Heart right ventricle (tissue), 16 donors: ENCODE data around the gene GIPC2. TPM values are rescaled to one million over a fixed set of nuclear protein-coding genes. Genes with fewer than 3 reads are reported as not detected.

Experiments used
- ATAC-seq, 8 donors: fragments of 200-7000 bp; cut with Tn5 transposase; one replicate each; pipeline ENCODE4 v1.9.1; 2020; ENCODE audit warnings: mild to moderate bottlenecking in 8 of 8, moderate library complexity in 8 of 8, moderate number of reproducible peaks in 1 of 8
- DNase-seq, 2 donors: peaks; one replicate each; pipeline ENCODE4 v3.0.0-alpha.2; 2020
- H3K27ac ChIP-seq, 10 donors: fragments of 200-600 bp; sonication (generic) in 2 of 10; one replicate each; pipeline versions ENCODE4 v1.5.0 to v1.8.0; 2020 to 2022; ENCODE audit warnings: mild to moderate bottlenecking in 3 of 10
- H3K27me3 ChIP-seq, 7 donors: fragments of 200-600 bp; one replicate each; pipeline ENCODE4 v1.8.0; 2021 to 2022; ENCODE audit warnings: mild to moderate bottlenecking in 2 of 7
- H3K36me3 ChIP-seq, 9 donors: fragments of 200-600 bp; sonication (generic) in 1 of 9; one replicate each; pipeline versions ENCODE4 v1.5.0 to v1.8.0; 2020 to 2022; ENCODE audit warnings: mild to moderate bottlenecking in 2 of 9
- H3K4me1 ChIP-seq, 9 donors: fragments of 200-600 bp; sonication (generic) in 1 of 9; one replicate each; pipeline versions ENCODE4 v1.5.0 to v1.8.0; 2020 to 2022; ENCODE audit warnings: mild to moderate bottlenecking in 4 of 9
- H3K4me3 ChIP-seq, 10 donors: fragments of 200-600 bp; sonication (generic) in 2 of 10; one replicate each; pipeline versions ENCODE4 v1.5.0 to v1.8.0; 2020 to 2022; ENCODE audit warnings: mild to moderate bottlenecking in 7 of 10, moderate library complexity in 2 of 10
- H3K9me3 ChIP-seq, 11 donors: fragments of 200-600 bp in 10 of 11; sonication (generic) in 2 of 11; one replicate each; pipeline versions ENCODE4 v1.5.0 to v1.8.0; 2013 to 2022; ENCODE audit warnings: mild to moderate bottlenecking in 2 of 11, control low read depth in 1 of 11, moderate library complexity in 1 of 11
- WGBS, 2 donors: extraction: QIAGEN DNeasy Blood & Tissue Kit; methylation state at CpG; one replicate each; pipeline ENCODE4 v1.1.7; 2013; ENCODE audit warnings: inconsistent platforms in 1 of 2; 5-methylcytosine and 5-hydroxymethylcytosine counted together
- intact Hi-C, 10 donors: fragments of 100-400 bp; cut with DNase I; formaldehyde crosslinking; loops; one replicate each; pipeline versions ENCODE4 v1.11.1 to v1.14.2; 2022
- polyA plus RNA-seq, 2 donors: library from polyadenylated mRNA; stranded (reverse); fragments of 200-250 nt; gene quantifications; one replicate each; pipeline ENCODE4 v1.2.3, GENCODE V29; 2013
- total RNA-seq, 10 donors: library from RNA; stranded (reverse); fragmentation: NEBNext Ultra II Directional in 3 of 10; extraction: Animal tissue kit (Norgen Biotek cat#: 25700) in 3 of 10; gene quantifications; one replicate each; pipeline versions ENCODE4 v1.2.1 to v1.2.4, GENCODE V29; 2021 to 2023
- TF ChIP-seq, protein P1 (sequence below), 9 donors: fragments of 200-600 bp; sonication (generic) in 2 of 9; IDR thresholded peaks; one replicate each; pipeline versions ENCODE4 v1.5.0 to v1.8.0; 2021 to 2022; ENCODE audit warnings: antibody characterized with exemption in 9 of 9, mild to moderate bottlenecking in 5 of 9, moderate library complexity in 1 of 9
- donor health status: Arrhythmogenic right ventricular cardiomyopathy.
- donor health status: ischemic (EF 13 %, LVEDD 7.1; RV severe dilation, severe dysfunction).
- donor health status: healthy with polysubstance abuse.
- donor health status: DM: no; HTN: yes; CAD: no.
- donor health status: DM: no; HTN: no; CAD: no.
- donor health status: ischemic (EF 25% LVEDD 6.9; RV normal size, moderate dysfunction).
- donor health status: ischemic (EF 25% LVEDD 5.7; RV mildly dilated, moderate dysfunction).
- donor health status: healthy.
- donor health status: DM: yes; HTN: yes; CAD: no.
- donor health status: Ischemic cardiomyopathy.
- donor health status: ischemic (EF 35%, LVEDD 5.7; RV mildly dilated, moderate dysfunction).
- donor health status: nonischemic (EF 11% LVEDD 7.7; RV severe dilation, severe dysfunction).
- donor health status: DM: yes; HTN: yes; CAD: no.
- donor health status: PGD.
- donor health status: ischemic (EF 29% LVEDD 5.4; RV normal size, mild dysfunction).
- donor health status: nonischemic (EF 23%, LVEDD 6.1; RV moderate dilation, normal function).

The GIPC2 gene
- total and polyA plus RNA-seq, 12 donors: 1.3 to 7.4 (median 3.2) TPM

DNA sequence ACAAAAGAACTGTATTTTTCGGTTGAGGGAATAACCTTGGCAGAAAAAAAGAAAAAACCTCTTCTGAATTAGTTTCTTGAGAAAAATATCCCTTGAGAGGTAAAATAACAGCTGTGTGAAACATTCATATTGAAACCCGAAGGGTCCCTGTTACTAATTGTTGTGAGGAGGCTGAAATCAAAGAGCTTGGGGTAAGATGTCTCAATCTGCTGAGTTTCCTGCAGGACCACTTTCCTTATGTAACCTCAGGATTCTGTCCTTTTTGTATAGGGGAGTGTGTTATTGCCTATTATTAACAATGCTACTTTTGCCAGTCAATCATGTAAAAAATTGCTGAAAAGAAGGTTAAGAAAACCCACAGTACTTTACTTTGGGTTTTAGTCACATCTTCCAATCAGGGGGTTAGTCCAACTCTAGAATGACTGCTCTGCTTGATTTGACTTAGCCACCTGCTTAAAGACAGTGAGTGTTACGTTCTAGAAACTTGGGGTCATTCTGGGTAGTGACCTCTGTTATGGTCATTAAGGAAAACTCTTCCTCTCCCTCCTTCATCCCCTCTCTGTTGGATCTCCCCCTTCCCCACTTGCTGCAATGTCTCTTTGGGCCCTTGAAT, 138.8 kb downstream of the GIPC2 start:
- Histone ChIP-seq H3K4me1 (no peaks in the 10 kb centered on the region), H3K27ac (no peak overlapping the region), H3K9me3 (no peaks in the 10 kb centered on the region), H3K27me3 (no peaks in the 10 kb centered on the region), H3K36me3 (no peaks in the 10 kb centered on the region), H3K4me3 (no peak overlapping the region)
- intact Hi-C loops: no loop called here
- 70 to 71% methylated on average over 3 of the region's 3 CpGs for WGBS, 2 donors
- DNase-seq: no peak
- ATAC-seq: no peak
- TF ChIP-seq, protein P1, sequence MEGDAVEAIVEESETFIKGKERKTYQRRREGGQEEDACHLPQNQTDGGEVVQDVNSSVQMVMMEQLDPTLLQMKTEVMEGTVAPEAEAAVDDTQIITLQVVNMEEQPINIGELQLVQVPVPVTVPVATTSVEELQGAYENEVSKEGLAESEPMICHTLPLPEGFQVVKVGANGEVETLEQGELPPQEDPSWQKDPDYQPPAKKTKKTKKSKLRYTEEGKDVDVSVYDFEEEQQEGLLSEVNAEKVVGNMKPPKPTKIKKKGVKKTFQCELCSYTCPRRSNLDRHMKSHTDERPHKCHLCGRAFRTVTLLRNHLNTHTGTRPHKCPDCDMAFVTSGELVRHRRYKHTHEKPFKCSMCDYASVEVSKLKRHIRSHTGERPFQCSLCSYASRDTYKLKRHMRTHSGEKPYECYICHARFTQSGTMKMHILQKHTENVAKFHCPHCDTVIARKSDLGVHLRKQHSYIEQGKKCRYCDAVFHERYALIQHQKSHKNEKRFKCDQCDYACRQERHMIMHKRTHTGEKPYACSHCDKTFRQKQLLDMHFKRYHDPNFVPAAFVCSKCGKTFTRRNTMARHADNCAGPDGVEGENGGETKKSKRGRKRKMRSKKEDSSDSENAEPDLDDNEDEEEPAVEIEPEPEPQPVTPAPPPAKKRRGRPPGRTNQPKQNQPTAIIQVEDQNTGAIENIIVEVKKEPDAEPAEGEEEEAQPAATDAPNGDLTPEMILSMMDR (IDR thresholded peaks at IDR 0.05): no peak

Other genes starting within 250 kb of the GIPC2 start
- 100 to 1,000 TPM; 248 to 479 (median 396) TPM for gene NEXN, start 157.3 kb upstream of the GIPC2 start, total RNA-seq
- 1,000 to 10,000 TPM in 1 of 2 donors, 100 to 1,000 TPM in 1; 277 to 1,016 TPM for gene NEXN, start 157.3 kb upstream of the GIPC2 start, polyA plus RNA-seq
- 10 to 100 TPM; 54.1 to 77.6 (median 72.1) TPM for gene FUBP1, start 66.9 kb upstream of the GIPC2 start, total RNA-seq
- 10 to 100 TPM; 27.8 to 36.4 TPM for gene FUBP1, start 66.9 kb upstream of the GIPC2 start, polyA plus RNA-seq
- 100 to 1,000 TPM in 6 of 10 donors, 10 to 100 TPM in 4; 72.4 to 178 (median 141) TPM for gene DNAJB4, start 41.0 kb upstream of the GIPC2 start, total RNA-seq
- 10 to 100 TPM; 38.5 to 58.8 TPM for gene DNAJB4, start 41.0 kb upstream of the GIPC2 start, polyA plus RNA-seq